Measurements from ENCODE around the gene CTAGE9. TPM values are rescaled to one million over a fixed set of nuclear protein-coding genes. Genes with fewer than 3 reads are reported as not detected.

CTAGE9 gene
- total and polyA plus RNA-seq, 5 donors from 2014 or later, result not detected

DNA sequence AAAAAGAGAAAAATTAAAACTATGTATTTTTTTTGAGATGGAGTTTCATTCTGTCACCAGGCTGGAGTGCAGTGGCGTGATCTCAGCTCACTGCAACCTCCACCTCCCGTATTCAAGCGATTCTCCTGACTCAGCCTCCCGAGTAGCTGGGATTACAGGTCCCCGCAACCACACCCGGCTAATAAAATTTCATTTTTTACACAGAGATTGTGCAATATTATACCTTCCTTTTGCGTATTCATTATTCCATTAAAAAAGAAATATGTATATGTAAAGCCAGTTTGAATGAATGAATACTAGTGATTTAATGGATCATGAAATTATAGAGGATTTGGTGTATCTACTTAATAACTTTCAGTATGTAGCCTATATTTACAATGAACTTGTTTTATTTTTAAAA is 38.2 kb upstream of the CTAGE9 start:
- H3K9me3 Mint-ChIP-seq, result no peaks in the 10 kb centered on the region
- Histone ChIP-seq H3K36me3 (ENCODE audit: control insufficient read depth, insufficient read depth, low read length) (no peaks in the 10 kb centered on the region), H3K27ac (ENCODE audit: insufficient read depth, low read length, poor library complexity, severe bottlenecking) (no peak overlapping the region), H3K4me1 (ENCODE audit: control insufficient read depth, insufficient read depth, low read length, poor library complexity, severe bottlenecking) (no peaks in the 10 kb centered on the region), H3K9me3 (ENCODE audit: control insufficient read depth in 2 of 2, low read length in 2 of 2) (no peaks in the 10 kb centered on the region), H3K4me3 (ENCODE audit: low read depth, low read length) (no peak overlapping the region), H3K27me3 (ENCODE audit: control insufficient read depth, insufficient read depth, low read length) (no peaks in the 10 kb centered on the region)
- no peaks in the 10 kb centered on the region for H3K36me3 Mint-ChIP-seq
- ATAC-seq (ENCODE audit: low read depth in 2 of 2), result no peak
- H3K27ac Mint-ChIP-seq, result no peak overlapping the region
- no peaks in the 10 kb centered on the region for H3K27me3 Mint-ChIP-seq
- no peak for DNase-seq
- no peaks in the 10 kb centered on the region for H3K4me1 Mint-ChIP-seq
- no peak overlapping the region for H3K4me3 Mint-ChIP-seq

DNA sequence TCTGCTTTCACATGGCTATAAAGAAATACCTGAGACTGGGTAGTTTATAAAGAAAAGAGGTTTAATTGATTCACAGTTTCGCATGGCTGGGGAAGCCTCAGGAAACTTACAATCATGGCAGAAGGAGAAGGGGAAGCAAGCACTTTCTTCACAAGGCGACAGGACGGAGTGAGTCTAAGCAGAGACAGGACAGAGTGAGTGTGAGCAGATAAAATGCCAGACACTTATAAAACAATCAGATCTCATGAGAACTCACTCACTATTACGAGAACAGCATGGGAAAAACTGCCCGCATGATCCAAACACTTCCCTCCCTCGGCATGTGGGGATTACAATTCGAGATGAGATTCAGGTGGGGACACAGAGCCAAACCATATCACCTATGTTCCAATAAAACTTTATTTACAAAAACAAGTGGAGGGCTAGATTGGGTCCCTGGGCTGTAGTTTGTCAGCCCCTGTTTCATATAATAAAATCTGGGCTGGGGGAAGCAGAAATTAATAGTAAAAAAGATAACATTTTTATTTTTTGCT is 37.1 kb upstream of the CTAGE9 start:
- H3K27ac ChIP-seq (ENCODE audit: insufficient read depth, low read length, poor library complexity, severe bottlenecking), result no peak overlapping the region
- Mint-ChIP-seq H3K27ac (no peak overlapping the region), H3K4me1 (no peaks in the 10 kb centered on the region), H3K36me3 (no peaks in the 10 kb centered on the region), H3K9me3 (no peaks in the 10 kb centered on the region), H3K27me3 (no peaks in the 10 kb centered on the region), H3K4me3 (no peak overlapping the region)
- no peaks in the 10 kb centered on the region for H3K4me1 ChIP-seq (ENCODE audit: control insufficient read depth, insufficient read depth, low read length, poor library complexity, severe bottlenecking)
- no peak for DNase-seq
- H3K4me3 ChIP-seq (ENCODE audit: low read depth, low read length), result no peak overlapping the region
- no peak for ATAC-seq (ENCODE audit: low read depth in 2 of 2)
- no peaks in the 10 kb centered on the region for H3K36me3 ChIP-seq (ENCODE audit: control insufficient read depth, insufficient read depth, low read length)
- H3K9me3 ChIP-seq (ENCODE audit: control insufficient read depth in 2 of 2, low read length in 2 of 2), result no peaks in the 10 kb centered on the region
- H3K27me3 ChIP-seq (ENCODE audit: control insufficient read depth, insufficient read depth, low read length), result no peaks in the 10 kb centered on the region

DNA sequence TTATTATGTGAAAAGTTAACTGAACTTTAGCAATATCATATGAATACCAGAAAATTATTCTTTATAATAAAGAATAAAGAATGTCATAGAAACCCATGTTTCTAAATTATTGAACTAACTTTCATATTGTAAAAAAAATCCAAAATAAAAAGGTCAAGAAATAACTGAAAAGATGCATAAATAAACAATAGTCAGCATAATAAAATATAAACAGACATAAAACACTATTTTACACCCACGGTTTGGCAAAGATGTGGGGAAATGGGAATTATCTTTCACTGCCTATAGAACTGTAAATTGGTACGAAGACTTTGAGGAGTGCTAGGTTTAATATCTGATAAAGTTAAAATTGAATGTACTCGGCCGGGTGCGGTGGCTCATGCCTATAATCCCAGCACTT is 34.7 kb upstream of the CTAGE9 start:
- Mint-ChIP-seq H3K4me3 (no peak overlapping the region), H3K27me3 (no peaks in the 10 kb centered on the region), H3K4me1 (no peaks in the 10 kb centered on the region), H3K36me3 (no peaks in the 10 kb centered on the region), H3K9me3 (peaks cover 0 to 2% (median 0%) of the 10 kb centered on the region in 7 donors), H3K27ac (no peak overlapping the region)
- no peaks in the 10 kb centered on the region for H3K4me1 ChIP-seq (ENCODE audit: control insufficient read depth, insufficient read depth, low read length, poor library complexity, severe bottlenecking)
- no peak overlapping the region for H3K27ac ChIP-seq (ENCODE audit: insufficient read depth, low read length, poor library complexity, severe bottlenecking)
- no peaks in the 10 kb centered on the region for H3K36me3 ChIP-seq (ENCODE audit: control insufficient read depth, insufficient read depth, low read length)
- H3K4me3 ChIP-seq (ENCODE audit: low read depth, low read length), result no peak overlapping the region
- ATAC-seq (ENCODE audit: low read depth in 2 of 2) (no peak), DNase-seq (no peak)
- H3K9me3 ChIP-seq (ENCODE audit: control insufficient read depth in 2 of 2, low read length in 2 of 2), result no peaks in the 10 kb centered on the region
- no peaks in the 10 kb centered on the region for H3K27me3 ChIP-seq (ENCODE audit: control insufficient read depth, insufficient read depth, low read length)

DNA sequence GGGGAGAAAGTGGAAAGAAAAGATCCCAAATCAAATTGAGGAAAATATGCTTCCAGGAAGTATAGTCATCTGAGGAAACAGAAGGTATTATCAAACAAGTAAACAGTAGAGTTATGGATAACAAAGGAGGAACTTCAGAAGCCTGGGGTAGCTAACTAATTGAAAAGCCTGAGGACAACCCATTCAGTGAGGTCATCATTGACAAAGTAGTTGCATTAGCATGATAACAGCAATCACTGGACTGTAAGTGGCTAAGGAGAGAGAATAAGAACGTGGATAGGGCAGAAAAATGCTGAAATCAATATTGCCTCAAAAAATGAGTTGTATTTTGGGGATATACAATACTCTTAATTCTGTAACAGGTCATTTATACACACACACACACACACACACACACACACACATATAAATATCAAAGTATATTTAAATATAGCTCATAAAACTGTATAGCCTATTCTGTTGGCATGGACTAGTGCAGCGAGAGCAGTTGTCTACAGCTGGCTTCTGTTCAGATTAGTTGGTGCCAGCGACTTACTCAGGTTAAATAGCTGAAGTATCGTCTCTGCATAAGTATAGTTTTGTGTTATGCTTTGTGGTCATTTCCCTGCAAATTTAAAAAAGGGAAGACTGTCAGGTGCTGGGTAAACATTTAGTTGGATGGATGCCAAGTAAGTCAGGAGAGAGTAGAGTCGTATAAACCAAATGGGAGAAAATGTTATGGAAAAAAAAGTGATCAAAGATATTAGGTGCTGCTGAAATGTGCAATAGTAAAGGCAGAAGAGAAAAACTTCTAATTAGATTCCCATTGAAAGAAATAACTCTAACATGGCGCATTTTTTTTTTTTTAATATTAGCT is 33.8 kb upstream of the CTAGE9 start:
- Mint-ChIP-seq H3K9me3 (peaks cover 0 to 2% (median 0%) of the 10 kb centered on the region in 7 donors), H3K27ac (peak overlapping the region in 1 of 3 donors; percentile 29), H3K36me3 (no peaks in the 10 kb centered on the region), H3K4me1 (no peaks in the 10 kb centered on the region), H3K4me3 (no peak overlapping the region), H3K27me3 (no peaks in the 10 kb centered on the region)
- no peak overlapping the region for H3K27ac ChIP-seq (ENCODE audit: insufficient read depth, low read length, poor library complexity, severe bottlenecking)
- no peaks in the 10 kb centered on the region for H3K9me3 ChIP-seq (ENCODE audit: control insufficient read depth in 2 of 2, low read length in 2 of 2)
- no peak overlapping the region for H3K4me3 ChIP-seq (ENCODE audit: low read depth, low read length)
- DNase-seq (no peak), ATAC-seq (ENCODE audit: low read depth in 2 of 2) (no peak)
- H3K4me1 ChIP-seq (ENCODE audit: control insufficient read depth, insufficient read depth, low read length, poor library complexity, severe bottlenecking), result no peaks in the 10 kb centered on the region
- no peaks in the 10 kb centered on the region for H3K36me3 ChIP-seq (ENCODE audit: control insufficient read depth, insufficient read depth, low read length)
- no peaks in the 10 kb centered on the region for H3K27me3 ChIP-seq (ENCODE audit: control insufficient read depth, insufficient read depth, low read length)

DNA sequence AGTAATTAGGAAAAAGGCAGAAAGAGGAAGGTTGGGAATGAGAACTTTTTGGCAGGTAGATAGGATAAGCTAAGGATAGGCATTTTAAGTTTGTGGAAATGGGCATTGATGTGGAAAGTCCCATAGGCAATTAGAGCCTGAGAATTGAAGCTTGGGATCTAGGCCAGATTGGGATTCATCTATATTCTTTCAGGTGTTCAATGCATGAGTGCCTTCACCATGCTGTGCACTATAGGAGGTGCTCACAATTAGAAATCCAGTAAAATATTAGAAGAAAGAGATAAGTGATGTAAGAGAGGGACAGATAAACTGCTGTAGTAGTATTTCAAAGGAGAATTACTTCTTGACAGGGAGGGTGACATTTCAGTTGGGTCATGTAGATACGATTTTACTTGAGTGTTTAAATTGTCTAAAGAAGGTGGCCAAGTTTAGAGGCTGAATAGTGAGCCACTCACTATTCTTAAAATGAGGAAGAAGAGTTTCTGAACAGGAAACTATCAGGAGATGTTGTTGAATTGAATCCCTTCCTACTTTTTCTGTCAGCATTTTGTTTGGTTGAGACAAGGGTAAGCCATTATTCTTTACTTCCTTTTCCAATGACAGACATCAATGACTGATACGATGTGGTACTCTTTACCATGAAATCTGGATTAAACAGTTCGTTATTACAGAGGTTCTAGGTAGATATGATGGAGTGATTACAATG is 31.0 kb upstream of the CTAGE9 start:
- Mint-ChIP-seq H3K36me3 (no peaks in the 10 kb centered on the region), H3K27me3 (no peaks in the 10 kb centered on the region), H3K4me1 (no peaks in the 10 kb centered on the region), H3K27ac (no peak overlapping the region), H3K4me3 (no peak overlapping the region), H3K9me3 (peaks cover 0 to 2% (median 0%) of the 10 kb centered on the region in 7 donors)
- Histone ChIP-seq H3K36me3 (ENCODE audit: control insufficient read depth, insufficient read depth, low read length) (no peaks in the 10 kb centered on the region), H3K9me3 (ENCODE audit: control insufficient read depth in 2 of 2, low read length in 2 of 2) (no peaks in the 10 kb centered on the region), H3K4me1 (ENCODE audit: control insufficient read depth, insufficient read depth, low read length, poor library complexity, severe bottlenecking) (no peaks in the 10 kb centered on the region), H3K27me3 (ENCODE audit: control insufficient read depth, insufficient read depth, low read length) (no peaks in the 10 kb centered on the region), H3K27ac (ENCODE audit: insufficient read depth, low read length, poor library complexity, severe bottlenecking) (no peak overlapping the region), H3K4me3 (ENCODE audit: low read depth, low read length) (no peak overlapping the region)
- no peak for ATAC-seq (ENCODE audit: low read depth in 2 of 2)
- DNase-seq, result no peak

DNA sequence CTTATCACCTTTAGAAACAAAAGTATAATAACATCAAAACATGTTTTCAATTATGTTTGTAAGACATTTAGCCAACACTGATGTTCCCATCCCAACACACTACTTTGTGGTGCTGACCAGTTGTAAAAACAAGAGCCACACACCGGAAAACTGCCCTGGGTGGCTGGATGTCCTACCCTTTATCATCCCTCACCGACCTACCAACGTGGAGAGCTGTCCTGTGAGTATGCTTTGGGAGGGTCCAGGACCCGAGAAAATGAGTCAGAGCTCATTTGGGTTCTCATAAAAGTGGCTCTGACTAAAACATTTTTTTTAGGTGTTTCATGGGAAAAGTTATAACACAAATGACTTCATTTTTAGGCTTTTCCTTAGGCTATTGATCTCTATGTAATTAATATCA is 29.3 kb upstream of the CTAGE9 start:
- Mint-ChIP-seq H3K9me3 (peaks cover 0 to 2% (median 0%) of the 10 kb centered on the region in 7 donors), H3K27me3 (no peaks in the 10 kb centered on the region), H3K4me3 (no peak overlapping the region), H3K27ac (no peak overlapping the region), H3K36me3 (no peaks in the 10 kb centered on the region), H3K4me1 (no peaks in the 10 kb centered on the region)
- H3K9me3 ChIP-seq (ENCODE audit: control insufficient read depth in 2 of 2, low read length in 2 of 2), result no peaks in the 10 kb centered on the region
- H3K27ac ChIP-seq (ENCODE audit: insufficient read depth, low read length, poor library complexity, severe bottlenecking), result no peak overlapping the region
- no peaks in the 10 kb centered on the region for H3K4me1 ChIP-seq (ENCODE audit: control insufficient read depth, insufficient read depth, low read length, poor library complexity, severe bottlenecking)
- DNase-seq (no peak), ATAC-seq (ENCODE audit: low read depth in 2 of 2) (no peak)
- no peaks in the 10 kb centered on the region for H3K36me3 ChIP-seq (ENCODE audit: control insufficient read depth, insufficient read depth, low read length)
- H3K4me3 ChIP-seq (ENCODE audit: low read depth, low read length), result no peak overlapping the region
- H3K27me3 ChIP-seq (ENCODE audit: control insufficient read depth, insufficient read depth, low read length), result no peaks in the 10 kb centered on the region

DNA sequence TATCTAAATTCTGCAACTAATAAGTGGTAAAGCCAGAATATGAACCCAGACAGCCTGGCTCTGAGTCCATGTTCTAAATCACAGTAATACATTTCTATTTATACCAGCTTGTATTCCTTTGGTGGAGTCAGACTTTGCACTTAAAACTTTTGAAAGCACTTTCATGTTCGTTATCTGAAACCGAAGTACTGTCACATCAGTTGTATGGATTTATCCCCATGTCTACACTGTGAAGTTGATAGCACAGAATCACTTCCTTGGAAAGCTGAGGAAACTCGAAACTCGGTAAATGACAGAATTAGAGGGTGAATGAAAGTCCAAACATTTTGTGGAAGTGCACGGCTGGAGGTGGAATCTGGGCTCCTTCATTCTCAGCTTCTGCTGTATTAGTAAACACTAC is 28.3 kb upstream of the CTAGE9 start:
- H3K4me3 ChIP-seq (ENCODE audit: low read depth, low read length), result no peak overlapping the region
- no peaks in the 10 kb centered on the region for H3K4me1 ChIP-seq (ENCODE audit: control insufficient read depth, insufficient read depth, low read length, poor library complexity, severe bottlenecking)
- Mint-ChIP-seq H3K9me3 (peaks cover 0 to 2% (median 0%) of the 10 kb centered on the region in 7 donors), H3K36me3 (no peaks in the 10 kb centered on the region), H3K4me3 (no peak overlapping the region), H3K4me1 (no peaks in the 10 kb centered on the region), H3K27ac (no peak overlapping the region), H3K27me3 (no peaks in the 10 kb centered on the region)
- no peaks in the 10 kb centered on the region for H3K9me3 ChIP-seq (ENCODE audit: control insufficient read depth in 2 of 2, low read length in 2 of 2)
- no peaks in the 10 kb centered on the region for H3K36me3 ChIP-seq (ENCODE audit: control insufficient read depth, insufficient read depth, low read length)
- no peak overlapping the region for H3K27ac ChIP-seq (ENCODE audit: insufficient read depth, low read length, poor library complexity, severe bottlenecking)
- ATAC-seq (ENCODE audit: low read depth in 2 of 2), result no peak
- DNase-seq, result no peak
- no peaks in the 10 kb centered on the region for H3K27me3 ChIP-seq (ENCODE audit: control insufficient read depth, insufficient read depth, low read length)
